A549 treated with ZK216348 at 1 μM for 4 hours (cell line): ENCODE results near the gene RORC. TPM values are rescaled to one million over a fixed set of nuclear protein-coding genes. Genes with fewer than 3 reads are reported as not detected.

ENCODE experiments used
- total RNA-seq: library from RNA; stranded (reverse); fragments of 200-300 nt; extraction: Qiagen RNA extraction; gene quantifications from 5 replicates; pipeline ENCODE4 v1.2.3, GENCODE V29; 2022; ENCODE audit warnings: low read depth

Gene RORC
- total RNA-seq, result 0.06 to 0.13 TPM (median 0.08 TPM) in 3 of 5 replicates, not detected in the others

GRCh38 chr1:151831605-151832004 lies at the start of gene RORC:
RORC (minus strand) TSS chr1:151831802; CDS start chr1:151831764, 38 bp downstream.

GRCh38 chr1:151853411-151853943 lies 21.9 kb upstream of the RORC start, which contains the start of gene THEM5:
THEM5 (minus strand) TSS chr1:151853712; CDS start chr1:151853565, 147 bp downstream.

GRCh38 chr1:151839457-151840403 lies 8.1 kb upstream of the RORC start, which contains the start of gene C2CD4D:
C2CD4D (minus strand) TSS chr1:151839820; CDS start chr1:151838989, 831 bp downstream.

GRCh38 chr1:151805066-151805820 lies 26.4 kb downstream of the RORC start, which contains the start of gene LINGO4:
LINGO4 (minus strand) TSS chr1:151805419; CDS start chr1:151802704, 2,715 bp downstream.

GRCh38 chr1:151790071-151790939 lies 41.3 kb downstream of the RORC start, which contains the start of gene TDRKH:
TDRKH (minus strand) TSS chr1:151790500; CDS start chr1:151783022, 7,478 bp downstream.

GRCh38 chr1:151762941-151763921 lies 68.4 kb downstream of the RORC start, which contains the start of gene MRPL9:
MRPL9 (minus strand) TSS chr1:151763496; CDS start chr1:151763479, 17 bp downstream.

Other genes with a start within 250 kb of the RORC start
- 7.4 to 9.1 TPM (median 7.7 TPM) in 5 replicates for gene SNX27, start 219.8 kb downstream of the RORC start, total RNA-seq
- gene CELF3, start 115.0 kb downstream of the RORC start, total RNA-seq, result not detected in 5 replicates
- gene RIIAD1, start 110.3 kb downstream of the RORC start, total RNA-seq, result not detected in 5 replicates
- 76.3 to 88.8 TPM (median 81.2 TPM) in 5 replicates for gene MRPL9, start 68.3 kb downstream of the RORC start, total RNA-seq
- 5.9 to 7.2 TPM (median 6.2 TPM) in 5 replicates for gene TDRKH, start 41.3 kb downstream of the RORC start, total RNA-seq
- gene LINGO4, start 26.4 kb downstream of the RORC start, total RNA-seq, result not detected in 5 replicates
- not detected in 5 replicates for gene C2CD4D, start 8.0 kb upstream of the RORC start, total RNA-seq
- not detected in 5 replicates for gene THEM5, start 21.9 kb upstream of the RORC start, total RNA-seq
- 11.9 to 14.4 TPM (median 13.3 TPM) in 5 replicates for gene THEM4, start 77.7 kb upstream of the RORC start, total RNA-seq
- gene S100A10, start 162.1 kb upstream of the RORC start, total RNA-seq, result 1,962 to 3,541 TPM (median 2,083 TPM) in 5 replicates
- gene S100A11, start 205.2 kb upstream of the RORC start, total RNA-seq, result 1,744 to 1,849 TPM (median 1,790 TPM) in 5 replicates